ENCODE data around the gene TOR1B.
"Not testable (repeated sequence)": the region's sequence is repeated elsewhere in the genome, so short reads cannot be mapped to it uniquely, and the experiment has no call there.

Gene TOR1B

DNA sequence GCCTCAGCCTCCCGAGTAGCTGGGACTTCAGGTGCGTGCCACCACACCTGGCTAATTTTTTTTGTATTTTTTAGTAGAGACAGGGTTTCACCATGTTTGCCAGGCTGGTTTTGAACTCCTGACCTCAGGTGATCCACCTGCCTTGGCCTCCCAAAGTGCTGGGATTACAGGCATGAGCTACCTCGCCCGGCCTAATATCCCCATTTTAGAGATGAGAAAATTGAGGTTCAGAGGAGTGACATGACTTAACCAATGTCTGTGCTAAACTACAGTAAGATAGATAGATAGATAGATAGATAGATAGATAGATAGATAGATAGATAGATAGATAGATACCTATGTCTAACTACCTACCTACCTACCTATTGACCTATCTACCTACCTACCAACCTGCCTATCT, 26.9 kb upstream of the TOR1B start:
- not testable (repeated sequence) for DNase-seq (ENCODE audit: low read depth in 3 of 3, low spot score in 1 of 3)

DNA sequence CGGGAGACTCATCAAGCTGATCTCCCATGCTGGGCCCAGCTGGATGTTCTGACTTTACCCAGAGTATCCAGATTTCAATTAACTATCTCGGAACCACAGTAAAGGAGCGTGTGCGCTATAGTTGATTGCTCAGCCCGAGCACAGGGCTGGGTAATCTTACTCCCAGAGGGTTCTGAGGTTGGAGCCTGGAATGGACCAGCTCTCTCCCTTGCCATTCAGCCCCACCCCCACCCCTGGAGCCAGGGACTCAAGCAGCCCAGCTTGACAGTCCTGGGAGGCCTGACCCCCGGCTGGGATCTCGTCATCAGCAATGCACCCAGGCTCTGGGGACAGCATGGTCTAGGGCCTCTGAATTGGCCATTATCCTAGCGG, 26.4 kb upstream of the TOR1B start:
- no peak for DNase-seq (ENCODE audit: low read depth in 3 of 3, low spot score in 1 of 3)

DNA sequence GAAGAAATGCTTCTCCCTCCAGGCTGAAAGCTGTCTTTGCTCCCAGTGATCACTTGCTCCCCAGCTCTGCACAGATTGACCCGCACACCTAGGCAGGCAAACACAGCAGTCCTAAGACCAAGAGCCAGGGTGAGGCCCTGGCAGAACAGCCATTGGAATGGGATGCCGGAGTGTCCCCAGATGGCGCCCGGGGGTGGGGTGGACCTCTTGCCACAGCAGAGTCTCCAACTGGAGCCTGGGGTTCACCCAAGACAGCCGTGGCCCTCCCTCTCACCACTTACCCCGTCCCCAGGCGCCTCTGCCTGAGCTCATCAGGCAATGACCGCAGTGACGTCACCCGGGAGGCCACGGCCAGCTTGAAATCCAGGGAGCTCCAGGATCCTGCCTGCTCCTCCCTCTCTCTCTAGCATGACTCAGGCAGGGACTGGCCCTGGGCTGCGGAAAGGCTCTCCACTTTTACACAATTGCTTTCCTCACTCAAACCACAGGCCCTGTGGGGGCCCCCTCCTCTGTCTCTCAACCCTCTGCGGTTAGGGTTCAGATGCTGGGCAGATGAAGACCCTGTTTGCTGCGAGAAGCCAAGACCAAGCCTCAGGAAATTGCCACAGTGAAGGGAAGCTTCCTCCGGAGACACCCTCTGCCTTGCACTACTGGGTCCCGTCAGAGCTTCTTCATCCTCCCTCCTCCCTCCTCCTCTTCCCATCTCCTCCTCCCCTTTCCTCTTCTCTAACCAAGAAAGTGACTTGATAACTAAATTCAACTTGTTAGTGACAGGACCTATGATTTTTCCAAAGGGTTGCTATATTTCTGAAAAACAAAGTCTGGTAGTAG, 25.8 kb upstream of the TOR1B start:
- DNase-seq (ENCODE audit: low read depth in 3 of 3, low spot score in 1 of 3), result no peak

DNA sequence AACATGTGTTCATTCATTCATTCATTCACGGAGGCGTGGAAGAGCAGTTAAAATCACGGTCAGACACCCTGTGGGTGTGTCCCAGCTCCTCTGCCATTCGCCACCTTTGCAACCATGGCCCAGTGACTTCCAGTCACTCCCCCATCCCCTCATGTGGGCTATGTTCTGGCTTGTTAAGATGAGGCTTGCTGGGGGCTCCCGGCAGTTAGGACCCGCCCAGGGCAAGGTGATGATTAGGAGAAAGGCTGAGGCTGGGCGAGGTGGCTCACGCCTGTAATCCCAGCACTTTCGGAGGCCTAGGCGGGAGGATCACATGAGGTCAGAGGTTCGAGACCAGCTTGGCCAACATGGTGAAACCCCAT, 25.2 kb upstream of the TOR1B start:
- DNase-seq (ENCODE audit: low read depth in 3 of 3, low spot score in 1 of 3), result no peak

DNA sequence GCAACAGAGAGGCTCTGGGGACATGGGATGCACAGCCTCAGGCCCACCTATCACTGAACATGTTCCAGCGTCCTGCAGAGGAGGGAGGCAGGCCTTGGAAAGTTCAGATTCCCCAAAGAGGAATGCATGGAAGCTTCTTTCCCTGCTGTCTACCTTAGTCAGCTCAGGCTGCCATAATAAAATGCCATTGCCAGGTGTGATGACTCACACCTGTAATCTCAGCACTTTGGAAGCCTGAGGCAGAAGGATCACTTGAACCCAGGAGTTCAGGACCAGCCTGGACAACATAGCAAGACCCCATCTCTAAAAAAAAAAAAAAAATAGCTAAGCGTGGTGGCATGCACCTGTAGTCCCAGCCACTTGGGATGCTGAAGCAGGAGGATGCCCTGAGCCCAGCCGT, 24.5 kb upstream of the TOR1B start:
- no peak for DNase-seq (ENCODE audit: low read depth in 3 of 3, low spot score in 1 of 3)

DNA sequence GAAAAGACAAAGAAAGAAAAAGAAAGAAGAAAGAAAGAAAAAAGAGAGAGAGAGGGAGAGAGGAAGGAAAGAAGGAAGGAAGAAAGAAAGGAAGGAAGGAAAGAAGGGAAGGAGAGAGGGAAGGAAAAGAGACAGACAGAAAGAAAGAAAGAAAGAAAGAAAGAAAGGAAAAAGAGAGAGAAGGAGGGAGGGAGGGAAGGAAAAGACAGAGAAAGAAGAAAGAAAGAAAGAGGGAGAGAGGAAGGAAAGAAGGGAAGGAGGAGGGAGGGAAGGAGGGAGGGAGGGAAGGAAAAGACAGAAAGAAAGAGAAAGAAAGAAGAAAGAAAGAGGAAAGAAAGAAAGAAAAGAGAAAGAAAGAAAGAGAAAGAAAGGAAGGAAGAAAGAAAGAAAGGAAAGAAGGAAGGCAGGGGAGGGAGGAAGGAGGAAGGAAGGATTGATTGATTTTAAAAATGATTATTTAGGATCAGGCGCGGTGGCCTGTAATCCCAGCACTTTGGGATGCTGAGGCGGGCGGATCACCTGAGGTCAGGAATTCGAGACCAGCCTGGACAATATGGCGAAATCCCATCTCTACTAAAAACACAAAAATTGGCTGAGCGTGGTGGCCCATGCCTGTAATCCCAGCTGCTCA, 23.3 kb upstream of the TOR1B start:
- no peak for DNase-seq (ENCODE audit: low read depth in 3 of 3, low spot score in 1 of 3)

DNA sequence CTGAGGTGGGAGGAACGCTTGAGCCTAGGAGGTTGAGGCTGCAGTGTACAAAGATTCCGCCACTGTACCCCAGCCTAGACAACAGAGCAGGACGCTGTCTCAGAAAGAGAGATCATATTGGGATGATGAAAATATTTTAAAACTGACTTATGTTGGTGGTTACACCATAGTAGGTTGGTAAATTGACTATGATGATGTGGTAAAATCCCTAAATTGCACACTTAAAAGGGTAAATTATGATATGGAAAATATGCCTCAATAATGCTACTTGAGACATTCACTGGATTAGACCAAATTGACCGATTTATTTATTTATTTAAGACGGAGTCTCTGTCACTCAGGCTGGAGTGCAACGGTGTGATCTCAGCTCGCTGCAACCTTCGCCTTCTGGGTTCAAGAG, 21.9 kb upstream of the TOR1B start:
- DNase-seq (ENCODE audit: low read depth in 3 of 3, low spot score in 1 of 3), result no peak

DNA sequence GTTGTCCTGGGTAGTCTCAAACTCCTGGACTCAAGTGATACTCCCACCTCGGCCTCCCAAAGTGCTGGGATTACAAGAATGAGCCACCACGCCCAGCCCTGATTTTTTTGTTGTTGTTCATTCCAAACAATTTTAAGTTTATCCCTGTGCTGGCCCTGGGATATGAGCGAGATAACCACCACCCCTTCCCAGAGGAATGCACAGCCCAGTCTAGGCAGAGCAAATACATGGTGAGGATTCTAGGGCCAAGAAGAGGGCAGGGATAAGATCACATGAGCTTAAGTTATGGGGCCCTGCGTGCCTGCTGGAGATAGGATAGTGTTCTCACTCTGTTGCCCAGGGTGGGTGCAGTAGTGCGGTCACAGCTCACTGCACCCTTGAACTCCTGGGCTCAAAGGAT, 21.0 kb upstream of the TOR1B start:
- DNase-seq (ENCODE audit: low read depth in 3 of 3, low spot score in 1 of 3), result no peak

DNA sequence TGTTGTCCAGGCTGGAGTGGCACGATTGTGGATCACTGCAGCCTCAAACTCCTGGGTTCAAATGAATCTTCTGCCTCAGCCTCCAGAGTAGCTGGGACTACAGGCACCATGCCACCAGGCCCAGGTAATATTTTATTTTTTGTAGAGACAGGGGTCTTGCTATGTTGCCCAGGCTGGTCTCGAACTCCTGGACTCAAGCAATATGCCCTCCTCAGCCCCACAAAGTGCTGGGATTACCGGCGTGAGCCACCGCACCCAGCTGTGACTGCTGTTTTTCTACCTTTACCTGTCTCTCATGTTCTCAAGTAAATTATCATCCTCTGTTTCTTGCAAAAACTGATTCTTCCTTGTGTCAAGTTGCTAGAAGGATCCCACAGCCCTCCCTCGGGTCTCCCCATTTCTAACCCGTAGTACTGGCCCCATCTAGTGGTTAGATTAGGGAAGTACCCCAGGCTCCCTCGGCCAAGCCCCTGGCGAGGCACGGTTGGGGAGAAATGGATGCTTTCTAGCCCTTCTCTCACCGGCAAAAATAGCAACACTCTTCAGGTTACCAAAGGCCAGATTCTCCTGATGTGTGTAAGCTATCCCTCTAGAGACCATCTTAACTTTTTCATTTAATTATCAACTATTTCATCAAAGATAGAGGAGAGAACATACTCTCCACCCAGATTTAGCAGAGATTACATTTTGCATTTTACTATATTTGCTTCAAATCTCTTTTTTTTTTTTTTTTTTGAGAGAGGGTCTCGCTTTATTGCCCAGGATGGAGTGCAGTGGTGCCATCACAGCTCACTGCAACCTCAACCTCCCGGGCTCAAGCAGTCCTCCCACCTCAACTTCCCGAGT, 19.2 kb upstream of the TOR1B start:
- DNase-seq (ENCODE audit: low read depth in 3 of 3, low spot score in 1 of 3), result peak; percentile 41 to 61 (median 53)

DNA sequence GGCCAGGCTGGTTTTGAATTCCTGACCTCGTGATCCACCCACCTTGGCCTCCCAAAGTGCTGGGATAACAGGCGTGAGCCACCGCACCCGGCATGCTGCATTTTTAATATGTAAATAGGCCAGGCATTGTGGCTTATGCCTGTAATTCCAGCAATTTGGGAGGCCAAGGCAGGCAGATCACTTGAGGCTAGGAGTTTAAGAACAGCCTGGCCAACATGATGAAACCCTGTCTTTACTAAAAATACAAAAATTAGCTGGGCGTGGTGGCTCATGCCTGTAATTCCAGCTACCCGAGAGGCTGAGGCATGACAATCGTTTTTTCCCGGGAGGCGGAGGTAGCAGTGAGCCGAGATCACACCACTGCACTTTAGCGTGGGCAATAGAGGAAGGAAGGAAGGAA, 18.0 kb upstream of the TOR1B start:
- not testable (repeated sequence) for DNase-seq (ENCODE audit: low read depth in 3 of 3, low spot score in 1 of 3)

DNA sequence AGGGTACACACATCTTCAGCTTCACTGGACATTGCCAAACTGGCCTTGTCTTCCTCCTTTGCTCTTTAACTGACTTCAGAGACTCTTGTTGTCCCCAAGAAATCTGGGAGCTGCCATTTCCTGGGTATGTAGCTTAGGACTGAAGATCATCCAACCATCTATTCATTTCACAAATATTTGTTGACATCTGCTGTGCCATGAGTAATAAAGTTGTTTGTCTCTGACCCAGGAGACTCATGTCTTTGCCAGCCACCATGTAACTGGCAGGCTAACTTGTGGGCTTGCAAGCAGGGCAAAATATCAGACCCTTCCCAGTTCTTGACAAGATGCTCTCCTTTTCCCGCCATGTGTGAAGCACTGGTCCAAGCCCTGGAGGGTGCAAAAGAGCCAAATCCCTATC, 17.1 kb upstream of the TOR1B start:
- no peak for DNase-seq (ENCODE audit: low read depth in 3 of 3, low spot score in 1 of 3)

DNA sequence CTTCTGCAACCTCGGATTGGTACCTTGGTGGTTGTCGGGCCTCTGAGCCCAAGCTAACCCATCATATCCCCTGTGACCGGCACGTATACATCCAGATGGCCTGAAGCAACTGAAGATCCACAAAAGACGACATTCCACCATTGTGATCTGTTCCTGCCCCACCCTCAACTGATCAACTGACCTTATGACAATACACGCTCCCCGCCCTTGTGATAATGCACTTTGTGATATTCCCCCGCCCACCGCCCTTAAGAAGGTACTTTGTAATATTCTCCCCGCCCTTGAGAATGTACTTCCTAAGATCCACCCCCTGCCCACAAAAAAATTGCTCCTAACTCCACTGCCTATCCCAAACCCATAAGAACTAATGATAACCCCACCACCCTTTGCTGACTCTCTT, 16.5 kb upstream of the TOR1B start:
- DNase-seq (ENCODE audit: low read depth in 3 of 3, low spot score in 1 of 3), result no peak

DNA sequence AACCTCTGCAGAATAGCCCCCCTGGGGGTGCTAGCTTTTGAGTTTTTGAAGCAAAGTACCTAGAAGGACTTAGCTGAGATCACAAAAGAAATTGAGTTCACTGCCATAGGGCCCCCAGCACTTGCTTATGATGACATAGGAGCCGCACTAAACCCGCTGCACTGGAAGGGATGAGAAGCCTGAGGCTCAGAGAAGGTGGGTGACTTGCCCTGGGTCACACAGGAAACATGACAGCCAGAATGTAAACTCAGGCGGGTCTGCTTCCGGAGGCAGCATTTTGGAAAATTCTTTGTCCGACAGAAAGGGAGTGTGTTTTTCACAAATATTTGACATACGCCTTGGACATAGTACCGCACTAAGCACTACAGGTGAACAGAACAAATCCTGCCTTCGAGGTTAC, 8.4 kb upstream of the TOR1B start:
- DNase-seq (ENCODE audit: low read depth in 3 of 3, low spot score in 1 of 3), result no peak

DNA sequence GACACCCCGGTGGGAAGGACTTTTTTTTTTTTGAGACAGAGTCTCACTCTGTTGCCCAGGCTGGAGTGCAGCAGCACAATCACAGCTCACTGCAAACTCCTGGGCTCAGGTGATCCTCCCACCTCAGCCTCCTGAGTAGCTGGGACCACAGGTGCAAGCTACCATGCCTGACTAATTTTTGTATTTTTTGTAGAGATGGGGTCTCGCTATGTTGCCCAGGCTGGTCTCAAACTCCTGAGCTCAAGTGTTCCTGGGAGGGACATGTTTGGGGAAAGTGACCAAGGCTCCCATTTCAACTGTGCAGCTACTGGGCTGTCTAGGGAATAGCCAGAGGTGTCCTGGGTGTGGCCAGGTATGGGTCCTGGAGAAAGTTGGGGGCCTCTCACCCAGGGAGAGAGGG, 7.0 kb upstream of the TOR1B start:
- DNase-seq (ENCODE audit: low read depth in 3 of 3, low spot score in 1 of 3), result not testable (repeated sequence)

DNA sequence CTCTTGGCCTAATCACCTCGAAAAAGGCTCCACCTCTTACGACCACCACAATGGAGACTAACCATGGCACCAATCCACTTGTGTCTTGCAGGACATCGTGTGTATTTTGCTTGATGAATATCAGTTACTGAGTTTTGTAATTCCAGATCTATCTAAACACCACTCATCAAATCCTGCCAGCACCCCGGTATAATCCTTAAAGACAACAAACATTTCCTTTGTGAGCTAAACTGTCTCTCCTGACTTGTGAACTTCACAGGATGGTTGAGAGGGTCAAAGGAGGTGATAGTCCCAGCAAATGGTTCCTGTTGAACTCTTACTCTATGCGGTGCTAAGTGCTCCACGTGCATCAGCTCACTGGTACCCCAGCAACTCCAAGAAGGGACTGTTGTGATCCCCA, 4.0 kb upstream of the TOR1B start:
- DNase-seq (ENCODE audit: low read depth in 3 of 3, low spot score in 1 of 3), result no peak

DNA sequence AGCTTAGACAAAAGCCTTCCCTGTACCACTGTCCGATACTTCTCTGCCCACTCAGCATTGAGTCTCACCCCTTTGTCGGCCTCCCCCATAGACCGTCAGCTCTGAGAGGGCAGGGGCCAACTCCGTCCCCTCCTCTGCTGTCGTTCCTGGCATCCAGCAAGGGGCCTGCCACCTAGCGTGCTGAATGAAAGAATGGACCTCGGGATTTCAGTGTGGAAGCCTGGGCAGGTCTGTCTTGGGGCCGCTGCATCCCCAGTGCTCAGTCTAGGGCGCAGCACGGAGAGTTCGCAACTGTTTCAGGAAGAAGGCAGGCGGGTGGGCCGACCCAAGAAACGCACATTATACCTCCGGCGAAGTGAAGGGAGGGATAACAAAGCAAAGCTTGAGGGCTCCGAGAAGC, 1.5 kb upstream of the TOR1B start:
- DNase-seq (ENCODE audit: low read depth in 3 of 3, low spot score in 1 of 3), result no peak

DNA sequence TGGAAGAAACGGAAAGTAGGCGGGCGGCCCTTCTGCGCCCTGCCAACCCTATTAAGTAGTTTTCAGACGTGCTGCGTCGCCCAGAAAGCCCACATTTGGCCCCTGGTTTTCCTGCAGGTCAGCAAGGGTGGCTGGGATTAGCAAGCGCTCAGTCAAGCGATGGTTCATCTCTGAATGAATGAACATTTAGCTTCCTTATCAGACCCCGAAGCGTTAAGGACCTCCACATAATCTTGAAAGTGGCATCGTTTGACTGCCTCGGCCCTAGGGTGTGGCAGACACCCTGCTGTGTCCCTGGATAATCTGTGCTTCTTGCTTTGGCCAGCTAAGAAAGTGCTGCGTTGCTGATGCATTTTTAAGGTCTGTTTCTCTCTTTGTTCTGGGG, 684 bp downstream of the TOR1B start:
- no peak for DNase-seq (ENCODE audit: low read depth in 3 of 3, low spot score in 1 of 3)

DNA sequence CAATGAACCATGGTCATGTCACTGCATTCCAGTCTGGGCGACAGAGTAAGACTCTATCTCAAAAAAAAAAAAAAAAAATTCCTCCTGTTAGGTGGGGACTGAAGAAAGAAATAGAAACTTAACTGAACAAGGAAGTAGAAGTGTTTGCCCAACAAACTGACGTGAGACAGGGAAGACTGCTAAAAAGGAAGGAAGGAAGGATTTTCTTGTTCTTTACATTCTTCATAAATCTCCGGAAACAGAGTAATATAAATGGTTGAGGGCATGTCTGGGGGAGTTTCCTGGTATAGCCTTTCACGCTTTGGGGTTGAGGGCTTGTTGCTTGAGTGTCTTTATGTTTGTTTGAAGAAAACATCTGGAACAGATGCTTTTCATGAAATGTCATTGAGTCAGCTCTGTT, 3.1 kb downstream of the TOR1B start:
- DNase-seq (ENCODE audit: low read depth in 3 of 3, low spot score in 1 of 3), result no peak

DNA sequence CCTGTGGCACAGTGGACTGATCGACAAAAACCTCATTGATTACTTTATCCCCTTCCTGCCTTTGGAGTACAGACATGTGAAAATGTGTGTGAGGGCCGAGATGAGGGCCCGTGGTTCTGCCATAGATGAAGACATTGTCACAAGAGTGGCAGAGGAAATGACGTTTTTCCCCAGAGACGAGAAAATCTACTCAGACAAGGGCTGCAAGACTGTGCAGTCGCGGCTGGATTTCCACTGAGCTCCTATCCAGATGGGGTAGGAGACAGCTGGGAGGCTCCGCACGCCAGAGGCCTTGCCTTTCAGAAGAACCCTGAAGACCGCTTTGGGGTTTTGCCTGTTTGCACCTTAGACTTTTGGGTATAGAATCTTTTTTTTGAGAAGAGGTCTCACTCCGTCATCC, 6.4 kb downstream of the TOR1B start:
- no peak for DNase-seq (ENCODE audit: low read depth in 3 of 3, low spot score in 1 of 3)

DNA sequence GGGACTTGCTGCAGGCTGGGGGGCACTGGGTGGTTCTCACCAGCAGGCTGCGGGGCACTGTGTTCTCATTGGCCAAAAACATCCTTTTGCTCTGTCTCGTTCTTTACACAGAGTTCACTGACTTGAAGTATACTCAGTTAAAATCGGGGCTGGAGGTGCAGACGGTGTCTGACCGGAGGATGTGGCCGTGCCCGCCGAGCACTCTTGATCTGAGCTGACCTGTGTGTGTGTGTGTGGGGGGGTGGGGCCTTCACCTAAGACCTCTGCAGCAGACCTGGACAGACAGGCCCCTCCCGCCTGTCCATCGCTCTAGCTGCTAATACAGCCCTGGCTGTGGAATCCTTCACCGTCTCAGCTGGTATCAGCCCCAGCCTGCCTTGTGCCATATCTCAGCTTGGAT, 7.1 kb downstream of the TOR1B start:
- DNase-seq (ENCODE audit: low read depth in 3 of 3, low spot score in 1 of 3), result no peak

DNA sequence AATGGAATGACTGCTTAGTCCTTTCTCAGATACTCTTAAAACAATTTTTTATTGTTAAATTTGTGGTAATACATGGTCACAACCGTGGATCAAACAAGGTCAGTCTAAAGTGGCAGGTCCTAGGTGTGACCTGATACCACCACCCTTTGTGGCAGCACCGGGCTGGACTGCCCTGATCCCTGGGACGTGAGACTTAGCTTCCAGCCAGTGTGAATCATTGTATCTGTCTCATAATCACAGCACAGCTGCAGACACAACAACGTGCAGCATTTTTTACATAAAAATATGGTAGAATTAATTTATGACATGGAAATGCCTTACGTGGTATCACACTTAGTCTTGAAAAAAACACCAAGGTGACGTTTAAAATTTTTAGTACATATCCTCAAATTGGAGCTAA, 7.8 kb downstream of the TOR1B start:
- no peak for DNase-seq (ENCODE audit: low read depth in 3 of 3, low spot score in 1 of 3)

DNA sequence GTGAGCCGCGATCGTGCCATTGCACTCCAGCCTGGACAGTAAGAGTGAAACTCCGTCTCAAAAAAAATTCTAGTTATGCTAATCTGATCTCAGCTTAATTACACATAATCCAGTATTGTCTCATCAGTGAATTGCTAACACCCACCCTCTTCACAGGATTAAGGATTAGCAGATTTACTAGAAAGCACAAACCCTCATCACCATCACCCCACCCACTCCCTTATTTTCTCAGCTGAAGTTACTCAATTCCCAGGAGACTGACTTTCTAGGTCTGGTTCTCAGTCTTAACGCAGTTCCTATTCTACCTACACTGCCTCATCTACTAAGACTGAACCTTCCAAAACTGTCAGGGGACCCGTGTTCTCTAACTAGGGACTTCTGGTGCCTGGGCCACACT, 9.0 kb downstream of the TOR1B start:
- DNase-seq (ENCODE audit: low read depth in 3 of 3, low spot score in 1 of 3), result no peak

Data from stimulated activated CD4-positive, alpha-beta T cell treated with anti-CD3 and anti-CD28 coated beads, TNF-alpha, amount 100 ng/mL, for 1 hour (primary cell).